ENCODE results near the gene PPM1D. TPM values are rescaled to one million over a fixed set of nuclear protein-coding genes. Genes with fewer than 3 reads are reported as not detected.
A peak's percentile ranks its signal among the peaks of the same experiment; 100 is the strongest.

PPM1D gene
- total RNA-seq, 4 donors from 2014 or later: 14.9 to 25.9 (median 15.6) TPM

DNA sequence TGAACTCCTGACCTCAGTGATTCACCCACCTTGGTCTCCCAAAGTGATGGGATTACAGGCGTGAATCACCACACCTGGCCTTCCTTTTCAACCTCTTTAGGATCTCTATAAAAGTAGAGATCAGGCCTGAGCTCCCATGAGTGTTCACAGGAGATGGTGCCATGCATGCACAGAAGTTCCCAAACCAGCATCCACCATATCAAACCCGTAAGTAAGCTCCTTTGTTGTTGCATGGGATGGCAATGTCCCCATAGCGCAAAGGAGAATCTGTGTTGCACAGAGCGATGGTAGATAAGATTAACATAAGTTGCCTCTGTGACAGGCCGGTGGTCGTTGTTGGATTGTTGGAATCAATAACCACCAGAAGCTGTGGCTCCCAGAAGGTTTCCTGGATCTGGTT, 34.8 kb upstream of the PPM1D start:
- no peak for DNase-seq (ENCODE audit: low spot score in 2 of 2)
- Histone ChIP-seq H3K4me1 (peaks cover 0 to 5% (median 3%) of the 10 kb centered on the region in 4 donors), H3K36me3 (no peaks in the 10 kb centered on the region), H3K27ac (no peak overlapping the region), H3K27me3 (no peaks in the 10 kb centered on the region), H3K9me3 (no peaks in the 10 kb centered on the region), H3K4me3 (no peak overlapping the region)
- 91 to 99% methylated on average over 6 of the region's 6 CpGs for WGBS, 2 donors
- TF ChIP-seq POLR2A (IDR thresholded peaks at IDR 0.05): no peak
- TF ChIP-seq EP300 (IDR thresholded peaks at IDR 0.05): no peak
- TF ChIP-seq, protein P1, sequence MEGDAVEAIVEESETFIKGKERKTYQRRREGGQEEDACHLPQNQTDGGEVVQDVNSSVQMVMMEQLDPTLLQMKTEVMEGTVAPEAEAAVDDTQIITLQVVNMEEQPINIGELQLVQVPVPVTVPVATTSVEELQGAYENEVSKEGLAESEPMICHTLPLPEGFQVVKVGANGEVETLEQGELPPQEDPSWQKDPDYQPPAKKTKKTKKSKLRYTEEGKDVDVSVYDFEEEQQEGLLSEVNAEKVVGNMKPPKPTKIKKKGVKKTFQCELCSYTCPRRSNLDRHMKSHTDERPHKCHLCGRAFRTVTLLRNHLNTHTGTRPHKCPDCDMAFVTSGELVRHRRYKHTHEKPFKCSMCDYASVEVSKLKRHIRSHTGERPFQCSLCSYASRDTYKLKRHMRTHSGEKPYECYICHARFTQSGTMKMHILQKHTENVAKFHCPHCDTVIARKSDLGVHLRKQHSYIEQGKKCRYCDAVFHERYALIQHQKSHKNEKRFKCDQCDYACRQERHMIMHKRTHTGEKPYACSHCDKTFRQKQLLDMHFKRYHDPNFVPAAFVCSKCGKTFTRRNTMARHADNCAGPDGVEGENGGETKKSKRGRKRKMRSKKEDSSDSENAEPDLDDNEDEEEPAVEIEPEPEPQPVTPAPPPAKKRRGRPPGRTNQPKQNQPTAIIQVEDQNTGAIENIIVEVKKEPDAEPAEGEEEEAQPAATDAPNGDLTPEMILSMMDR (IDR thresholded peaks at IDR 0.05): no peak

DNA sequence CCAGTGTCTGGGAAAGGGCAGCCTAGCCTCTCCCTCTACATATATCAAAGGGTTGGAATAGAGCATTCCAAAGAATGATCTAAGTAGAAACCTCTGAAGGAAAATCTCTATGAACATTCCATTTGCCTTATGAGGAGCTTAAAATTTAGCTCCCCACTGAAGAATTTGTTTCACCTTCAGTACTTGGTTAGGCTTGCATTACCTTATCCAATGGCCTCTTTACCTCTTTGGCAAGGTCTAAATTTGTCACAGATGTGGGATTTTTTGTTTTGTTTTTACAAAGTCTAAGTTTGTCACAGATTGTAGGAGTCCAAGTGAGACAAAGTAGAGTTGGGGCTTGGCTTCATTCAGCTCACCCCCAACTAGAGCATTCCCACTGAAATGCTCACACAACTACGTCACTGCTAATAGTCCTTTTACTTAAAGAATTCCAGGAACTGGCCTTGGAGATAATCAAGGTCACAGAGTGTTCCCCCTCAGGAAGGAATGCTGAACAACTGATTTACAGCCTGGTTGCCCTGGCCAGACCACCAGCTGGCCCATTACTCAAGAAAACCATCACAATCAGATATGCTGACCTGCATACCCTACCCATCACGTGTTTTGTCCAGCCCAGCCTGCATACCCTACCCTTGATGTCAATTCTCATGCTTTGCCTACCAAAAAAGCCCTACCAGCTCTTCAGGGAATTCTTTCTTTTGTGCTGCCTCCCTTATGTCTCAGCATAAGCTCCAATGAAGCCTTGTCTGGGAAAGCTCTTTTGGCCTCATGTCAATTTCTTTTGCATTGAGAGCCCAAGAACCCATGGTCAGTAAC, 26.5 kb upstream of the PPM1D start:
- 50 to 59% methylated on average over 2 of the region's 2 CpGs for WGBS, 2 donors

DNA sequence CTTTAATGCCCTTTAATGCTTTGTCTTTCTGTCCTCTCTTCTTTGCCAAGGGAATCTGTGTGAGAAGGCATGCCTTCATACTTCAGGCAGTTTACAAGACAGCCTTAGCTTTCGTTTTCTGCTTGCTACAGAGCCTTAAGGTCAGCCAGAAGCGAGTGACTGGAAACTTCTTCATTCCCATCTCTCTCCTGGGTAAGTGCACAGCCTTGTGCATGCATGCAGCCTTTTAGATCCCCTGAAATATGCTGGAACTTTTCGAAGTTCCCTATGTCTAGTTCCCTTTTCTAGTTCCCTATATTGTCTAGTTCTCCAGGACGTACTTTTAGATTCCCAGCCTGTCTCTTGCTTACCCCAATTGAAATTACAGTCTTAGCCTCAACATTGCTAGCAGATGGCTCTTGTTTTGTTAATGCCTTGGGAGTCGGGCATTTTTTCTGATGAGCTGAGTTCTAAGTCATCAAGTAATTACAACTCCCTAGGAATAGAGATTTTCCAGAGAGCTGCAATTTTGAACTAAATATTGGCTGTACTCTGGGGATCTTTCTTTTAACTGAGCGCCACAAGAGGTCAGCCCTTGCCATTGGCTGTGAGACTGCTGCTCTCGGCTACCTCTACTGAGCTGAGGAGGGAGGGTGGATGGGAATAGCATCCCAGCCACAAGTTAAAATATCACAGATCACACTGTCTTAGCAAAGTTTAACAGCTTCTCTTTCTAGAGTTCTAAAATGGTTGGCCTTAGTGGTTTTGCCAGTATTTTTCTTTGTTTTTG, 22.7 kb upstream of the PPM1D start:
- TF ChIP-seq EP300 (IDR thresholded peaks at IDR 0.05) (peak; percentile 67 to 77), POLR2A (IDR thresholded peaks at IDR 0.05) (no peak)
- TF ChIP-seq, protein P1 (IDR thresholded peaks at IDR 0.05): peak; percentile 14 to 48 (median 31)
- Histone ChIP-seq H3K4me1 (peaks cover 0 to 26% (median 4%) of the 10 kb centered on the region in 4 donors), H3K27ac (peak overlapping the region; percentile 61 to 87 (median 74)), H3K27me3 (no peaks in the 10 kb centered on the region), H3K4me3 (peak overlapping the region; percentile 0 to 49 (median 28)), H3K9me3 (no peaks in the 10 kb centered on the region), H3K36me3 (no peaks in the 10 kb centered on the region)
- peak in 1 of 2 donors; percentile 41 for DNase-seq (ENCODE audit: low spot score in 2 of 2)
- WGBS, 2 donors: 5 to 6% methylated on average over 7 of the region's 7 CpGs

More for the DNA sequence above, 26.5 kb upstream of the PPM1D start:
- Histone ChIP-seq H3K27me3 (no peaks in the 10 kb centered on the region), H3K4me3 (no peak overlapping the region), H3K27ac (peak overlapping the region in 2 of 4 donors; percentile 5 to 75), H3K36me3 (no peaks in the 10 kb centered on the region), H3K4me1 (peaks cover 0 to 22% (median 4%) of the 10 kb centered on the region in 4 donors), H3K9me3 (no peaks in the 10 kb centered on the region)
- TF ChIP-seq EP300 (IDR thresholded peaks at IDR 0.05) (peak in 1 of 2 donors; percentile 61), POLR2A (IDR thresholded peaks at IDR 0.05) (no peak)
- TF ChIP-seq, protein P1 (IDR thresholded peaks at IDR 0.05): no peak
- DNase-seq (ENCODE audit: low spot score in 2 of 2): no peak

DNA sequence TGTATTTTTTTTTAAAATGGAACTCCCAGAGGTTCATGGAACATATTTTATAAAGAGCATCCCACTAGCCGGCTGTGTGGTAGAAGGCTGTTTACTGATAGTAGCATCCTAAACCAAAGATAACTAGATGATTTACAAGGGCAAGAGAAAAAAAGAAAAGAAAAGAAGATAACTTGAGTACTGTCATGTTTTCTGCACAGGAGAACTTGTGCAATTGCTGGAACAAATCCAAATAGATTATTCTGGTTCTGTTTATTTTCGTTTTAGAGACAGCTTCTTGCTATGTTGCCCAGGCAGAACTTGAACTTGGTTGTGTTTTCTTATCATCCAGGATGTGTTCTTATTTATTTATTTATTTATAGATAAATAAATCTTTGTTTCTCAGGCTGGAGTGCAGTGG, 20.9 kb upstream of the PPM1D start:
- peaks cover 0 to 26% (median 4%) of the 10 kb centered on the region in 4 donors for H3K4me1 ChIP-seq
- no peak overlapping the region for H3K4me3 ChIP-seq
- no peaks in the 10 kb centered on the region for H3K9me3 ChIP-seq
- no peaks in the 10 kb centered on the region for H3K36me3 ChIP-seq
- H3K27me3 ChIP-seq: no peaks in the 10 kb centered on the region
- H3K27ac ChIP-seq: peak overlapping the region in 2 of 4 donors; percentile 1 to 46
- DNase-seq (ENCODE audit: low spot score in 2 of 2): no peak
- TF ChIP-seq POLR2A (IDR thresholded peaks at IDR 0.05) (no peak), EP300 (IDR thresholded peaks at IDR 0.05) (no peak)
- TF ChIP-seq, protein P1 (IDR thresholded peaks at IDR 0.05): no peak
- 45 to 46% methylated on average over 2 of the region's 2 CpGs for WGBS, 2 donors
